Type B pancreatic cell (in vitro differentiated cells): Measurements from ENCODE around the gene RBMS3. TPM values are rescaled to one million over a fixed set of nuclear protein-coding genes. Genes with fewer than 3 reads are reported as not detected.
"Not testable (repeated sequence)": the region's sequence is repeated elsewhere in the genome, so short reads cannot be mapped to it uniquely, and the experiment has no call there.

Experiments
- DNase-seq: peaks from one replicate; pipeline ENCODE4 v3.0.0; 2021; ENCODE audit warnings: mixed read lengths; ENCODE audit not compliant: unreplicated experiment; ENCODE audit errors: extremely low spot score
- H3K27ac Mint-ChIP-seq: 2 replicates; pipeline ENCODE4 v1.8.0; 2021; ENCODE audit warnings: mild to moderate bottlenecking, mixed read lengths
- H3K27me3 Mint-ChIP-seq: 2 replicates; pipeline ENCODE4 v1.8.0; 2021; ENCODE audit warnings: mixed read lengths
- H3K36me3 Mint-ChIP-seq: 2 replicates; pipeline ENCODE4 v1.8.0; 2021; ENCODE audit warnings: mixed read lengths
- H3K4me1 Mint-ChIP-seq: one replicate; pipeline ENCODE4 v1.8.0; 2021; ENCODE audit warnings: mixed read lengths; ENCODE audit not compliant: unreplicated experiment
- H3K4me3 Mint-ChIP-seq: 2 replicates; pipeline ENCODE4 v1.8.0; 2021; ENCODE audit warnings: mild to moderate bottlenecking, mixed read lengths
- H3K9me3 Mint-ChIP-seq: 2 replicates; pipeline ENCODE4 v1.8.0; 2021; ENCODE audit warnings: mixed read lengths
- total RNA-seq: library from RNA; stranded (reverse); gene quantifications from 2 replicates; pipeline ENCODE4 v1.2.1, GENCODE V29; 2021; ENCODE audit warnings: low replicate concordance
- TF ChIP-seq, protein P1 (sequence below): fragments of 200-600 bp; sonication (generic); conservative IDR thresholded peaks from 2 replicates; pipeline ENCODE4 v1.5.0; 2021; ENCODE audit warnings: antibody characterized with exemption, mild to moderate bottlenecking

The RBMS3 gene
- total RNA-seq, 1 donor from 2014 or later = 36.6 TPM

GRCh38 chr3:29317659-29318173 lies 36.8 kb downstream of the RBMS3 start:
- Mint-ChIP-seq H3K36me3 (no peaks in the 10 kb centered on the region), H3K27ac (no peak overlapping the region), H3K4me3 (no peak overlapping the region), H3K9me3 (no peaks in the 10 kb centered on the region), H3K27me3 (no peaks in the 10 kb centered on the region), H3K4me1 (peaks cover 14% of the 10 kb centered on the region)
- TF ChIP-seq, protein P1, sequence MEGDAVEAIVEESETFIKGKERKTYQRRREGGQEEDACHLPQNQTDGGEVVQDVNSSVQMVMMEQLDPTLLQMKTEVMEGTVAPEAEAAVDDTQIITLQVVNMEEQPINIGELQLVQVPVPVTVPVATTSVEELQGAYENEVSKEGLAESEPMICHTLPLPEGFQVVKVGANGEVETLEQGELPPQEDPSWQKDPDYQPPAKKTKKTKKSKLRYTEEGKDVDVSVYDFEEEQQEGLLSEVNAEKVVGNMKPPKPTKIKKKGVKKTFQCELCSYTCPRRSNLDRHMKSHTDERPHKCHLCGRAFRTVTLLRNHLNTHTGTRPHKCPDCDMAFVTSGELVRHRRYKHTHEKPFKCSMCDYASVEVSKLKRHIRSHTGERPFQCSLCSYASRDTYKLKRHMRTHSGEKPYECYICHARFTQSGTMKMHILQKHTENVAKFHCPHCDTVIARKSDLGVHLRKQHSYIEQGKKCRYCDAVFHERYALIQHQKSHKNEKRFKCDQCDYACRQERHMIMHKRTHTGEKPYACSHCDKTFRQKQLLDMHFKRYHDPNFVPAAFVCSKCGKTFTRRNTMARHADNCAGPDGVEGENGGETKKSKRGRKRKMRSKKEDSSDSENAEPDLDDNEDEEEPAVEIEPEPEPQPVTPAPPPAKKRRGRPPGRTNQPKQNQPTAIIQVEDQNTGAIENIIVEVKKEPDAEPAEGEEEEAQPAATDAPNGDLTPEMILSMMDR = no peak
- DNase-seq = no peak

GRCh38 chr3:29318251-29318650 lies 37.4 kb downstream of the RBMS3 start:
- Mint-ChIP-seq H3K36me3 (no peaks in the 10 kb centered on the region), H3K4me3 (no peak overlapping the region), H3K27ac (no peak overlapping the region), H3K9me3 (no peaks in the 10 kb centered on the region), H3K27me3 (no peaks in the 10 kb centered on the region), H3K4me1 (peaks cover 8% of the 10 kb centered on the region)
- no peak for DNase-seq
- TF ChIP-seq, protein P1 = no peak

GRCh38 chr3:29319262-29319661 lies 38.4 kb downstream of the RBMS3 start:
- no peaks in the 10 kb centered on the region for H3K9me3 Mint-ChIP-seq
- TF ChIP-seq, protein P1 = no peak
- no peaks in the 10 kb centered on the region for H3K27me3 Mint-ChIP-seq
- no peak overlapping the region for H3K27ac Mint-ChIP-seq
- no peak for DNase-seq
- H3K4me3 Mint-ChIP-seq = no peak overlapping the region
- no peaks in the 10 kb centered on the region for H3K36me3 Mint-ChIP-seq
- H3K4me1 Mint-ChIP-seq = peaks cover 7% of the 10 kb centered on the region

GRCh38 chr3:29319798-29320197 lies 38.9 kb downstream of the RBMS3 start:
- TF ChIP-seq, protein P1 = no peak
- H3K27ac Mint-ChIP-seq = no peak overlapping the region
- H3K4me3 Mint-ChIP-seq = no peak overlapping the region
- no peaks in the 10 kb centered on the region for H3K9me3 Mint-ChIP-seq
- no peaks in the 10 kb centered on the region for H3K27me3 Mint-ChIP-seq
- peaks cover 4% of the 10 kb centered on the region for H3K4me1 Mint-ChIP-seq
- no peaks in the 10 kb centered on the region for H3K36me3 Mint-ChIP-seq
- no peak for DNase-seq

- Mint-ChIP-seq H3K4me3 (no peak overlapping the region), H3K4me1 (peaks cover 4% of the 10 kb centered on the region), H3K36me3 (no peaks in the 10 kb centered on the region), H3K27ac (no peak overlapping the region), H3K9me3 (peaks cover 6% of the 10 kb centered on the region), H3K27me3 (no peaks in the 10 kb centered on the region)
- no peak for DNase-seq
- TF ChIP-seq, protein P1 = no peak
These were observed 41.7 kb downstream of the RBMS3 start for GRCh38 chr3:29322586-29322985.

DNA sequence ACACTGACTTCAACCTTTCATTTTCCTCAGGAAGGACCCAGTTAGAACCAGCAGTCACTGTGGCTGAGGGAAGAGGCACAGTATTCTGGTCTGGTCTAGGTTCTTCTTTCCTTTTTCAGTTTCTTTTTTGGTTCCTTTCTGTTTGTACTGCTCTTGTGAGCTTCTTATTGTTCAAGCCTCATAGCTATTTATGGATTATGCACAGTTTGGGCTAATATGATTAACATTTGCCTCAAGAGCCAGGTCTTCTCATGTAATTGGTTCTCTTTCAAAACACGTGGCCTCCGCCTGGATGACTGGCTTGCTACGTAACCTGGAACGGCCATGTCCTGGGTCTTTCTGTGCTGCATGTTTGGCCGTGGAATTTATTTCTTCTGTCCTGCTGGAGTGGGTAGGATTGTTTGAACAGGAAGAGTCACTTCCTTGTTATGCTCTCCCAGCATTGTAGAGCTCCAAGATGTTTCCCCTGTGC lies 43.3 kb downstream of the RBMS3 start:
- TF ChIP-seq, protein P1 = no peak
- Mint-ChIP-seq H3K36me3 (no peaks in the 10 kb centered on the region), H3K4me3 (no peak overlapping the region), H3K4me1 (no peaks in the 10 kb centered on the region), H3K27ac (no peak overlapping the region), H3K27me3 (no peaks in the 10 kb centered on the region), H3K9me3 (peaks cover 6% of the 10 kb centered on the region)
- no peak for DNase-seq

DNA sequence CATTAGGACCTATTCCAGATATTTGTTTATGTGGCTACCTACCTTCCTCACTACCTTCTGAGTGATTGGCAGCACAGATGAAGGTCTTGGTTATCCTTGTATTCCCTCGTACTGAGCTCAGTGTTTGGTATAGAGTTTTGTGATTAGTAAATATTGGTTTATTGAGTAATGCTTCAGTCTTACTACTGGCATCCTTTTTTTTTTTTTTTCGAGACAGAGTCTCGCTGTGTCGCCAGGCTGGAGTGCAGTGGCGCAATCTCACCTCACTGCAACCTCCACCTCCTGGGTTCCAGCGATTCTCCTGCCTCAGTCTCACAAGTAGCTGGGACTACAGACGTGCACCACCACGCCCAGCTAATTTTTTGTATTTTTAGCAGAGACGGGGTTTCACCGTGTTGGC lies 45.7 kb downstream of the RBMS3 start:
- H3K4me1 Mint-ChIP-seq, H3K36me3 Mint-ChIP-seq, H3K27ac Mint-ChIP-seq, H3K27me3 Mint-ChIP-seq, H3K4me3 Mint-ChIP-seq, H3K9me3 Mint-ChIP-seq, DNase-seq: not testable (repeated sequence)
